Measurements from ENCODE around the gene IL2RA. TPM values are rescaled to one million over a fixed set of nuclear protein-coding genes. Genes with fewer than 3 reads are reported as not detected.
"Not testable (repeated sequence)": the region's sequence is repeated elsewhere in the genome, so short reads cannot be mapped to it uniquely, and the experiment has no call there.

The IL2RA gene
- total RNA-seq, 2 donors from 2014 or later, result not detected

- H3K4me1 ChIP-seq (ENCODE audit: control insufficient read depth, insufficient read depth, low read length), result no peaks in the 10 kb centered on the region
- Mint-ChIP-seq H3K27ac (no peak overlapping the region), H3K4me3 (no peak overlapping the region), H3K9me3 (no peaks in the 10 kb centered on the region), H3K36me3 (ENCODE audit: low read depth) (no peaks in the 10 kb centered on the region), H3K4me1 (peaks cover 3% of the 10 kb centered on the region), H3K27me3 (ENCODE audit: insufficient read depth) (peaks cover 2% of the 10 kb centered on the region)
- TF ChIP-seq, protein P1, sequence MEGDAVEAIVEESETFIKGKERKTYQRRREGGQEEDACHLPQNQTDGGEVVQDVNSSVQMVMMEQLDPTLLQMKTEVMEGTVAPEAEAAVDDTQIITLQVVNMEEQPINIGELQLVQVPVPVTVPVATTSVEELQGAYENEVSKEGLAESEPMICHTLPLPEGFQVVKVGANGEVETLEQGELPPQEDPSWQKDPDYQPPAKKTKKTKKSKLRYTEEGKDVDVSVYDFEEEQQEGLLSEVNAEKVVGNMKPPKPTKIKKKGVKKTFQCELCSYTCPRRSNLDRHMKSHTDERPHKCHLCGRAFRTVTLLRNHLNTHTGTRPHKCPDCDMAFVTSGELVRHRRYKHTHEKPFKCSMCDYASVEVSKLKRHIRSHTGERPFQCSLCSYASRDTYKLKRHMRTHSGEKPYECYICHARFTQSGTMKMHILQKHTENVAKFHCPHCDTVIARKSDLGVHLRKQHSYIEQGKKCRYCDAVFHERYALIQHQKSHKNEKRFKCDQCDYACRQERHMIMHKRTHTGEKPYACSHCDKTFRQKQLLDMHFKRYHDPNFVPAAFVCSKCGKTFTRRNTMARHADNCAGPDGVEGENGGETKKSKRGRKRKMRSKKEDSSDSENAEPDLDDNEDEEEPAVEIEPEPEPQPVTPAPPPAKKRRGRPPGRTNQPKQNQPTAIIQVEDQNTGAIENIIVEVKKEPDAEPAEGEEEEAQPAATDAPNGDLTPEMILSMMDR (conservative IDR thresholded peaks at IDR 0.05), result no peak
- H3K36me3 ChIP-seq (ENCODE audit: control insufficient read depth, insufficient read depth, low read length), result no peaks in the 10 kb centered on the region
- H3K9me3 ChIP-seq (ENCODE audit: control insufficient read depth, low read length), result no peaks in the 10 kb centered on the region
- 81 to 94% methylated on average over 4 of the region's 4 CpGs for WGBS, 2 experiments (ENCODE audit: insufficient coverage in 1 of 2, insufficient read length in 1 of 2)
- no peak overlapping the region for H3K4me3 ChIP-seq (ENCODE audit: low read length)
- peak; percentile 14 for DNase-seq
- H3K9ac ChIP-seq (ENCODE audit: extremely low read depth, low read length, poor library complexity, severe bottlenecking), result no peak overlapping the region
- no peaks in the 10 kb centered on the region for H3K27me3 ChIP-seq (ENCODE audit: control insufficient read depth, insufficient read depth, low read length, poor library complexity, severe bottlenecking)
- no peak overlapping the region for H3K27ac ChIP-seq (ENCODE audit: low read depth, low read length)
Measured at GRCh38 chr10:6044751-6045313, 17.3 kb downstream of the IL2RA start.

GRCh38 chr10:6044060-6044459 is 18.1 kb downstream of the IL2RA start:
- H3K27ac Mint-ChIP-seq, result no peak overlapping the region
- peak; percentile 29 for DNase-seq
- no peak overlapping the region for H3K9ac ChIP-seq (ENCODE audit: extremely low read depth, low read length, poor library complexity, severe bottlenecking)
- H3K4me3 ChIP-seq (ENCODE audit: low read length), result no peak overlapping the region
- no peaks in the 10 kb centered on the region for H3K27me3 ChIP-seq (ENCODE audit: control insufficient read depth, insufficient read depth, low read length, poor library complexity, severe bottlenecking)
- no peaks in the 10 kb centered on the region for H3K9me3 ChIP-seq (ENCODE audit: control insufficient read depth, low read length)
- no peaks in the 10 kb centered on the region for H3K4me1 ChIP-seq (ENCODE audit: control insufficient read depth, insufficient read depth, low read length)
- no peaks in the 10 kb centered on the region for H3K36me3 ChIP-seq (ENCODE audit: control insufficient read depth, insufficient read depth, low read length)
- H3K9me3 Mint-ChIP-seq, result peaks cover 1% of the 10 kb centered on the region
- H3K4me1 Mint-ChIP-seq, result peaks cover 7% of the 10 kb centered on the region
- TF ChIP-seq, protein P1 (conservative IDR thresholded peaks at IDR 0.05), result no peak
- no peak overlapping the region for H3K27ac ChIP-seq (ENCODE audit: low read depth, low read length)
- H3K4me3 Mint-ChIP-seq, result no peak overlapping the region
- no peaks in the 10 kb centered on the region for H3K36me3 Mint-ChIP-seq (ENCODE audit: low read depth)
- H3K27me3 Mint-ChIP-seq (ENCODE audit: insufficient read depth), result peaks cover 2% of the 10 kb centered on the region
- 82 to 97% methylated on average over 5 to 7 of the region's 7 CpGs for WGBS, 2 experiments (ENCODE audit: insufficient coverage in 1 of 2, insufficient read length in 1 of 2)

- not testable (repeated sequence) for H3K9me3 ChIP-seq (ENCODE audit: control insufficient read depth, low read length); H3K9me3 Mint-ChIP-seq; H3K4me1 Mint-ChIP-seq; H3K4me3 Mint-ChIP-seq; H3K27ac ChIP-seq (ENCODE audit: low read depth, low read length); H3K36me3 ChIP-seq (ENCODE audit: control insufficient read depth, insufficient read depth, low read length); H3K27me3 ChIP-seq (ENCODE audit: control insufficient read depth, insufficient read depth, low read length, poor library complexity, severe bottlenecking); DNase-seq; H3K36me3 Mint-ChIP-seq (ENCODE audit: low read depth); H3K27ac Mint-ChIP-seq; H3K27me3 Mint-ChIP-seq (ENCODE audit: insufficient read depth); H3K9ac ChIP-seq (ENCODE audit: extremely low read depth, low read length, poor library complexity, severe bottlenecking); H3K4me3 ChIP-seq (ENCODE audit: low read length); H3K4me1 ChIP-seq (ENCODE audit: control insufficient read depth, insufficient read depth, low read length)
- WGBS, 2 experiments (ENCODE audit: insufficient coverage in 1 of 2, insufficient read length in 1 of 2), result 90 to 95% methylated on average over 2 to 6 of the region's 6 CpGs
Measured at GRCh38 chr10:6043377-6043776, 18.8 kb downstream of the IL2RA start.

DNA sequence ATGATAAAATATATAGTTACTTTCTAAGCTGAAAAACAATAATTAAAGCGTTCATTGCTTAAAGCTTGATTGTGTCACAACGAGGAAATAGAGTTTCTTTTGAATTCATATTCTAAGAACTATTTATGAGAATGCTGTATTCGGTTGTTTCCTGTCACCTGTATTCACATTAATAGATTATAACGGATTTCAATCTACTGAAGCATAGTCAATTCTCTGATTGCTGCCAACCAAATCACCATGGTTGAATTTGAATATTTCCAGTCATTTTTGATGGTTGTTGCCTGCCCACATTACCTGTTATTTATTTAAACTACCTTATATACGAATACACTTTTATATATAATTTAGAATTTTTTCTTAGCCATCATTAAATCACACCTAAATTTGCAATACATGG is 22.0 kb downstream of the IL2RA start:
- TF ChIP-seq, protein P1 (conservative IDR thresholded peaks at IDR 0.05), result no peak
- no peak overlapping the region for H3K4me3 ChIP-seq (ENCODE audit: low read length)
- Mint-ChIP-seq H3K4me1 (peaks cover 32% of the 10 kb centered on the region), H3K4me3 (no peak overlapping the region), H3K36me3 (ENCODE audit: low read depth) (no peaks in the 10 kb centered on the region), H3K27ac (no peak overlapping the region), H3K9me3 (peaks cover 2% of the 10 kb centered on the region), H3K27me3 (ENCODE audit: insufficient read depth) (no peaks in the 10 kb centered on the region)
- no peak for DNase-seq
- 85 to 100% methylated on average over 2 to 5 of the region's 5 CpGs for WGBS, 2 experiments (ENCODE audit: insufficient coverage in 1 of 2, insufficient read length in 1 of 2)
- no peak overlapping the region for H3K27ac ChIP-seq (ENCODE audit: low read depth, low read length)
- H3K36me3 ChIP-seq (ENCODE audit: control insufficient read depth, insufficient read depth, low read length), result no peaks in the 10 kb centered on the region
- H3K4me1 ChIP-seq (ENCODE audit: control insufficient read depth, insufficient read depth, low read length), result peaks cover 3% of the 10 kb centered on the region
- no peaks in the 10 kb centered on the region for H3K27me3 ChIP-seq (ENCODE audit: control insufficient read depth, insufficient read depth, low read length, poor library complexity, severe bottlenecking)
- H3K9ac ChIP-seq (ENCODE audit: extremely low read depth, low read length, poor library complexity, severe bottlenecking), result no peak overlapping the region
- no peaks in the 10 kb centered on the region for H3K9me3 ChIP-seq (ENCODE audit: control insufficient read depth, low read length)

Data from endodermal cell (in vitro differentiated cells).